Thoracic aorta (tissue), 2 donors: ENCODE measurements around the gene CNOT1. TPM values are rescaled to one million over a fixed set of nuclear protein-coding genes. Genes with fewer than 3 reads are reported as not detected.
A peak's percentile ranks its signal among the peaks of the same experiment; 100 is the strongest.

Experiments
- ATAC-seq: fragments of 150-250 bp; one replicate; pipeline ENCODE4 v1.8.0; 2017; ENCODE audit warnings: low read depth; ENCODE audit not compliant: insufficient number of reproducible peaks, low FRiP score
- DNase-seq: peaks from one replicate; pipeline ENCODE4 v3.0.0-alpha.2; 2020; ENCODE audit warnings: low spot score
- H3K27ac ChIP-seq, 2 donors: fragments of 200-600 bp; sonication (generic); 1 replicate in 1 of 2; 2 replicates in 1 of 2; pipeline ENCODE4 v1.5.1; 2016; ENCODE audit warnings: mild to moderate bottlenecking in 2 of 2, moderate library complexity in 2 of 2
- H3K27me3 ChIP-seq: fragments of 200-600 bp; sonication (generic); replicated peaks from 2 replicates; pipeline ENCODE4 v1.6.0; 2016; ENCODE audit warnings: mild to moderate bottlenecking; ENCODE audit not compliant: insufficient read depth
- H3K36me3 ChIP-seq: fragments of 200-600 bp; sonication (generic); one replicate; pipeline ENCODE4 v1.5.1; 2016
- H3K4me1 ChIP-seq, 2 donors: fragments of 200-600 bp; sonication (generic); 1 replicate in 1 of 2; 2 replicates in 1 of 2; pipeline versions ENCODE4 v1.5.1 to v1.6.0; 2016; ENCODE audit warnings: low read depth in 2 of 2, mild to moderate bottlenecking in 1 of 2; ENCODE audit not compliant: control insufficient read depth in 1 of 2
- H3K4me3 ChIP-seq: fragments of 200-600 bp; sonication (generic); 2 replicates; pipeline ENCODE4 v1.5.1; 2016; ENCODE audit warnings: mild to moderate bottlenecking
- H3K9me3 ChIP-seq: fragments of 200-600 bp; sonication (generic); 2 replicates; pipeline ENCODE4 v1.5.1; 2016
- total RNA-seq, 2 donors: library from RNA; depleted of rRNA; stranded (reverse); fragments of >200 nt; gene quantifications; one replicate each; pipeline versions ENCODE4 v1.1.0 to v1.2.3, GENCODE V29; 2016
- TF ChIP-seq, protein P1 (sequence below): fragments of 200-600 bp; sonication (generic); IDR thresholded peaks from one replicate; pipeline ENCODE4 v1.5.1; 2019; ENCODE audit warnings: antibody characterized with exemption

The CNOT1 gene
- total RNA-seq, 2 donors from 2014 or later = 54.8 to 112 TPM

DNA sequence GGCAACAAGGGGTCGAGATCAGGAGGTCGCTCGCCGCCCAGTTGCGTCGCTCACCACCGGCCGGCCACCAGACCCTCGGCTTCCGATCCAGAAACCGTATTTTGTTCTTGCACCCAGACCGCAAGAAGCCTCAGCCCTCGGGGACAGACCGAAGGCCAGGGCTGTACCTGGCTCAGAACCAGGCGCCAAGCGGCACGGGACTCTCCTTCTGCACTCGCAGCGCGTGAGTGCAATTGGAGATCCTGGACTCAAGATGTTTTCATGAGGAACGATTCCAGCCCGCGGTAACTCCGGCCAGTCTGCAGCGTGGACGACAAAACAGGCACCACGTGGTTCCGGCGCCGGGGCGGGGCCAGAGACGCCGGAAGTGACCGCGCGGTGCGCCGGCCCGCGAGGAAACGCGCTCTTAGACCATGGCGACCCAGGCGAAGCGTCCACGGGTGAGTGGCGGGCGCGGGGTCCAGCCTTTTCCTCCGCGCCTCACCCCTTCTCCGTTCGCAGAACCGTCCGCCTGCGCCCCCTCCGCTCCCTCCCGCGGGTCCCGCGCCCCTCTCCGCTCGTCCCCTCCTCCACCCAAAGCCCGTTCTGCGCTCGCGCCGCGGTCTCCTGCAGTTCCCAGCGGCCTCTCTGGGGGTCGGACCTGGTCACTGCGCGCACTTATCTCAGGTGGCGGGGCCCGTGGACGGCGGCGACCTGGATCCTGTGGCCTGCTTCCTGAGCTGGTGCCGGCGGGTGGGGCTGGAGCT is 114.3 kb downstream of the CNOT1 start, which contains the start of gene SETD6:
Gene SETD6 (plus strand): TSS at position 393 of the 746 bp plus-strand sequence. CDS start 21 bp downstream, at position 414.
- Histone ChIP-seq H3K36me3 (peaks cover 25% of the 10 kb centered on the region), H3K27me3 (no peaks in the 10 kb centered on the region), H3K4me3 (peak within 1 kb of the TSS; percentile 97), H3K4me1 (peaks cover 4 to 15% of the 10 kb centered on the region in 2 donors), H3K9me3 (no peaks in the 10 kb centered on the region), H3K27ac (peak within 1 kb of the TSS; percentile 71 to 78)
- ATAC-seq (peak; percentile 95), DNase-seq (peak; percentile 54)
- TF ChIP-seq, protein P1, sequence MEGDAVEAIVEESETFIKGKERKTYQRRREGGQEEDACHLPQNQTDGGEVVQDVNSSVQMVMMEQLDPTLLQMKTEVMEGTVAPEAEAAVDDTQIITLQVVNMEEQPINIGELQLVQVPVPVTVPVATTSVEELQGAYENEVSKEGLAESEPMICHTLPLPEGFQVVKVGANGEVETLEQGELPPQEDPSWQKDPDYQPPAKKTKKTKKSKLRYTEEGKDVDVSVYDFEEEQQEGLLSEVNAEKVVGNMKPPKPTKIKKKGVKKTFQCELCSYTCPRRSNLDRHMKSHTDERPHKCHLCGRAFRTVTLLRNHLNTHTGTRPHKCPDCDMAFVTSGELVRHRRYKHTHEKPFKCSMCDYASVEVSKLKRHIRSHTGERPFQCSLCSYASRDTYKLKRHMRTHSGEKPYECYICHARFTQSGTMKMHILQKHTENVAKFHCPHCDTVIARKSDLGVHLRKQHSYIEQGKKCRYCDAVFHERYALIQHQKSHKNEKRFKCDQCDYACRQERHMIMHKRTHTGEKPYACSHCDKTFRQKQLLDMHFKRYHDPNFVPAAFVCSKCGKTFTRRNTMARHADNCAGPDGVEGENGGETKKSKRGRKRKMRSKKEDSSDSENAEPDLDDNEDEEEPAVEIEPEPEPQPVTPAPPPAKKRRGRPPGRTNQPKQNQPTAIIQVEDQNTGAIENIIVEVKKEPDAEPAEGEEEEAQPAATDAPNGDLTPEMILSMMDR = peak; percentile 44

DNA sequence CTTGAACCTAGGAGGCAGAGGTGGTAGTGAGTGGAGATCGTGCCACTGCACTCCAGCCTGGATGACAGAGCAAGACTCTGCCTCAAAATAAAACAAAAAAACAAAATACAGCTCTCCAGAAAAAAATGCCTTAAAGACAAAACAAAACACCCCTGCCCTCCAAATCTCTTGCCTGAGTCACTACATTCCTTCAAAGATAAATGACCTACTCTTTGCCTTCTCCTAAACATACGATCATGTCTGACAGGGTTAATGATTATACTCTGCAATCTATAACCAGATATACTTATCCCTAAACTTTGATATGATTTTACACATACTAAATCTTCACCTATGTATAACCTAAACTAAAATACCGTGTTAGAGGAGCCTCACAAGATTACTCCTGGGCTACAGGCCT is 115.8 kb downstream of the CNOT1 start:
- ATAC-seq = no peak
- no peak for DNase-seq
- no peak overlapping the region for H3K27ac ChIP-seq
- H3K36me3 ChIP-seq = peaks cover 12% of the 10 kb centered on the region
- H3K4me3 ChIP-seq = no peak overlapping the region
- peaks cover 4 to 15% of the 10 kb centered on the region in 2 donors for H3K4me1 ChIP-seq
- no peaks in the 10 kb centered on the region for H3K27me3 ChIP-seq
- TF ChIP-seq, protein P1 = no peak
- no peaks in the 10 kb centered on the region for H3K9me3 ChIP-seq

DNA sequence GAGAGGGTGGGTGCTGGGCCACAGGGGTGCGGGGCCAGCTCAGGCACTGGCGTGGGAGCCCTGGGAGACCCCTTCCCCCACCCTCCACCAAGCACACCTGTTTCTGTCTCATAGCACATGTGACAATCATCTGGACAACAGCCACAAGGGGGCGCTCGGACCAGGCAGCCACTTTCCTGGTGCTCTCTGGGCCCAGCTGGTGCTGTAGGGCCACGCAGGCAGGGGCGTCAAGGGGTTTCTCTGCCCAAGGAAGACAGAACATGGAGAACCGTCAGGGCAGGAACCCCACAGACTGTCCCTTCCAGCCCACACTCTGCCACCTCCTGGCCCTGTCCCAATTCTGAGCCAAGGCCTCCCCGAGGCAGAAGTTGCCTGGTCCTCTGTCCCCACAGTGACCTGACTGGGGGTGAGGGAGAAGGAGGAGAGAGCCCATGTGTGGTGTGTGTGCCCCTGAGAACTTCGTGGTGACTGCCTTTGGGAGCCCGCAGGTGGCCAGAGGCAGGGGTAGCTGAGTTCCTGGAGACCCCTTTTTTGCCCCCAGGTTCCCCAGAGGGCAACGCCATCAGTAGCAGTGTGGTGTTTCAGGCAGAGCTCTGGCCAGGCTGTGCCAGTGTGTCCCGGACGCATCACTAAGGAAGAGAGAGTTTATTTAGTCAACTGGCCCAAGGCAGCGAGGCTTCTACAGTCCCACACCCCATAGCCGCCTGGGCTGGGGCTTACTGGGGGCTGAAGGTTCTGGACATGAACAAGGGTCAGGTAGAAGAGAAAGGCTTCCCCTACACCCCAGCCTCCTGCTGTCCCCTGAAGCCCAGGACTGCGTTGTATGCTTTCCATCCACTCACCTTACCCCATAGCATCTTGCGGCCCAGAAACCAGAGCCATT is 117.5 kb downstream of the CNOT1 start:
- DNase-seq (peak; percentile 38), ATAC-seq (no peak)
- no peak overlapping the region for H3K27ac ChIP-seq
- TF ChIP-seq, protein P1 = peak; percentile 68
- no peaks in the 10 kb centered on the region for H3K36me3 ChIP-seq
- no peak overlapping the region for H3K4me3 ChIP-seq
- no peaks in the 10 kb centered on the region for H3K27me3 ChIP-seq
- H3K9me3 ChIP-seq = no peaks in the 10 kb centered on the region
- peaks cover 4 to 15% of the 10 kb centered on the region in 2 donors for H3K4me1 ChIP-seq

DNA sequence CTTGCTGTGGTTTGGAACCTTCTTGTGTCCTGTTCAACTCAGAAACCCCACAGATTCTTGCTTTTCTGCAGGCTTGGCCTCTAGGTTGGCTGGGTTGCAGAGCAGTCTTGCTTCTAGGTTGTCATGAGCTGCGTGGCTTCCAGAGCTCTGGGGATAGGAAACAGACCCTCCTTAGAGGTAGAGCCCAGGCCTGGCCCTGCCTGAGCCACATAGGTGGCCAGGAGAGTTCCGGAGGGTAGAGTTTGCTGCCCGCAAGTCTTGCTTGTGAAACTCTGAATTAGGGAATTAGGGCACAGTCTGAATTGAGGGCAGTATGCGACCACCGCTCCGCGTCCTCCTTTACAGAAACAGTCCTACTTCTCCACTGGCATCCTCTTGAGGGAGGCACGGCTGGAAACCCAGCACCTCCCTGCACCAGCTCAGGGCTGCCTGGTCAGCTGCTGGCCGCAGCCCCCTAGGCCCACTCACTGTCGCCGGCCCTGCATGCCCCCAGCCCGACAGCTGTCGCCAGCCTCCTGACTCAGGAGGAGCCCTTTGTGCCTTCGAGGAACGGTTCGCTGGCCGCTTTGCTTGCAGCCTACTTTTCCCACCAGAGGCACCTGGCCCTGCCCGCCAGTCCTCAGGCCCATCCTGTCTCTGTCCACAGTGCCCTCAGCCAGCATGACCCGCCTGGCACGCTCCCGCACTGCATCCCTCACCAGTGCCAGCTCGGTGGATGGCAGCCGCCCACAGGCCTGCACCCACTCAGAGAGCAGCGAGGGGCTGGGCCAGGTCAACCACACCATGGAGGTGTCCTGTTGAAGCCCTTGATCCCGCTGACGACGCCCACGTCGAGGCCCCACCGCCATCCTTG is 118.6 kb downstream of the CNOT1 start:
- H3K36me3 ChIP-seq = no peaks in the 10 kb centered on the region
- no peak overlapping the region for H3K27ac ChIP-seq
- peaks cover 0 to 6% of the 10 kb centered on the region in 2 donors for H3K4me1 ChIP-seq
- TF ChIP-seq, protein P1 = no peak
- no peak for ATAC-seq
- H3K4me3 ChIP-seq = no peak overlapping the region
- DNase-seq = no peak
- H3K27me3 ChIP-seq = no peaks in the 10 kb centered on the region
- H3K9me3 ChIP-seq = no peaks in the 10 kb centered on the region
